ENCODE results near the gene VWA5B2.

- TF ChIP-seq CTCF (conservative IDR thresholded peaks at IDR 0.05; ENCODE audit: low read depth in 2 of 2) (no peak), STAT1 (IDR thresholded peaks at IDR 0.05; ENCODE audit: unreplicated experiment) (no peak), EZH2phosphoT487 (IDR thresholded peaks at IDR 0.05; ENCODE audit: unreplicated experiment) (no peak), EZH2 (IDR thresholded peaks at IDR 0.05; ENCODE audit: low read depth, unreplicated experiment) (no peak), CREB1 (CRISPR knock-in tag; IDR thresholded peaks at IDR 0.05; ENCODE audit: low read depth) (no peak), JUNB (IDR thresholded peaks at IDR 0.05; ENCODE audit: unreplicated experiment) (no peak)
Observed at GRCh38 chr3:184240384-184241140, 11.2 kb downstream of the VWA5B2 start.
